ENCODE results near the gene GFOD2.

DNA sequence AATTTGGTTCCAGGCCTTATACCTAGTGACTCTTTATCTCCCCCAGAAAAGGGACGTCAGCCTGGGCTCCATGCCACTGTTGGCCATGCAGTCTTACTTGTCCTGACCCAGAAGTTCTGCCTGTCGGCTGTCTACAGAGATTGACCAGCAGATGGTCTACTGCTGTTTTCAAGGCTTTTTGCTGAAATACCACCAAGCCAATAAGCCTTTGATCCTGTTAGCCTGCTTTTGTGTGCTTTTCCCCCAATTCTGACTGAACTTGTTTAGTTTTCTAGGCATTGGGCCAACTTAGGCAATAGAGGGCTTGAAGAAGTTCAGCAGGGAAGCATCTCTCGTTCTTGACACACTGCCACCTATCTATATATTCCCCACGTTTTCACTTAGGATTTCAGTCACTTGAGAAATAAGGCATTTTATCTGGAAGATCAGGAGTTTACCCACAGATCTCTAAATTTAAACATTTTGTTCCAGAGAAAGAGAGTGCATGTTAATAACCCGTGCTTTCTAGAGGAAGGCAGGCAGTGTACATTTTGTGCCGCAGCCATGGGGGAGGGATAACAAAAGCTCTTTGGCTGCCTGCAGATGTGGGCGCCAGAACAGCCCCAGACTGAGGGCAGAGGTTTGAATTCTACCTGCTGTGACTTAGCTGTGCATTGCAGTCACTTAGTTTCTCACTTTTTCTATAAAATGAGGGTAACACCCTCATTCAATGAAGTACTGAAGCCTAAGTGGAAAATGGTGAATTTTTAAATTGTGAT lies 86.5 kb downstream of the GFOD2 start:
- no peak for TF ChIP-seq POLR2A (IDR thresholded peaks at IDR 0.05)
- TF ChIP-seq, protein P1, sequence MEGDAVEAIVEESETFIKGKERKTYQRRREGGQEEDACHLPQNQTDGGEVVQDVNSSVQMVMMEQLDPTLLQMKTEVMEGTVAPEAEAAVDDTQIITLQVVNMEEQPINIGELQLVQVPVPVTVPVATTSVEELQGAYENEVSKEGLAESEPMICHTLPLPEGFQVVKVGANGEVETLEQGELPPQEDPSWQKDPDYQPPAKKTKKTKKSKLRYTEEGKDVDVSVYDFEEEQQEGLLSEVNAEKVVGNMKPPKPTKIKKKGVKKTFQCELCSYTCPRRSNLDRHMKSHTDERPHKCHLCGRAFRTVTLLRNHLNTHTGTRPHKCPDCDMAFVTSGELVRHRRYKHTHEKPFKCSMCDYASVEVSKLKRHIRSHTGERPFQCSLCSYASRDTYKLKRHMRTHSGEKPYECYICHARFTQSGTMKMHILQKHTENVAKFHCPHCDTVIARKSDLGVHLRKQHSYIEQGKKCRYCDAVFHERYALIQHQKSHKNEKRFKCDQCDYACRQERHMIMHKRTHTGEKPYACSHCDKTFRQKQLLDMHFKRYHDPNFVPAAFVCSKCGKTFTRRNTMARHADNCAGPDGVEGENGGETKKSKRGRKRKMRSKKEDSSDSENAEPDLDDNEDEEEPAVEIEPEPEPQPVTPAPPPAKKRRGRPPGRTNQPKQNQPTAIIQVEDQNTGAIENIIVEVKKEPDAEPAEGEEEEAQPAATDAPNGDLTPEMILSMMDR (IDR thresholded peaks at IDR 0.05 in 4 of 5, conservative IDR thresholded peaks at IDR 0.05 in 1 of 5) = no peak

Data from gastrocnemius medialis (tissue), 4 donors.